Hepatocyte (in vitro differentiated cells): Measurements from ENCODE around the gene TMEM259.

Experiments used
- EZH2 ChIP-seq: fragments of 200-600 bp; sonication (generic); IDR thresholded peaks from 2 replicates; pipeline ENCODE4 v1.6.1; 2016; ENCODE audit warnings: antibody characterized with exemption, mild to moderate bottlenecking, borderline replicate concordance
- EZH2phosphoT487 ChIP-seq: fragments of 200-600 bp; sonication (generic); IDR thresholded peaks from one replicate; pipeline ENCODE4 v1.6.1; 2018; ENCODE audit warnings: antibody characterized with exemption, mild to moderate bottlenecking, low read depth, moderate library complexity; ENCODE audit not compliant: unreplicated experiment, severe bottlenecking
- TF ChIP-seq, protein P1 (sequence below): fragments of 200-600 bp; sonication (generic); IDR thresholded peaks from 2 replicates; pipeline ENCODE4 v1.5.1; 2016; ENCODE audit warnings: antibody characterized with exemption, mild to moderate bottlenecking; ENCODE audit not compliant: poor library complexity

DNA sequence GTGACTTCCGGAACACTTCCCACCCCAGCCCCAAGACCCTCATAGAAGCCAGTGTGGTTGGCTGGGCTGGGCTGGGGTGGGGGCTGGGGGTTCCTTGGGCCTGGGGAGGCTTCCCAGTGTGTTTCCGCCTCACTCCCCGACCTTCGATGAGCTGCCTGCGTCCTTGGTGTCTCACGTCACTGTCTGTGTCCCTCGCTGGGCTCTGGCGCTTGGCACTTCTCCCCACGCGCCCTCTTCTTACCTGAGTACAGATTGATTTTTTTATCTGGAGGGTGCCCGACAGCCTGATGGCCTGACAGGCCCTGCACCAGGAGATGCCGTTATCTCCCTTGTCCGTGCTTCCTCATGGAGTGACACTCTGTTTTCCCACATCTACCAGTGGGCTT is 28.3 kb downstream of the TMEM259 start:
- no peak for TF ChIP-seq EZH2
- TF ChIP-seq, protein P1, sequence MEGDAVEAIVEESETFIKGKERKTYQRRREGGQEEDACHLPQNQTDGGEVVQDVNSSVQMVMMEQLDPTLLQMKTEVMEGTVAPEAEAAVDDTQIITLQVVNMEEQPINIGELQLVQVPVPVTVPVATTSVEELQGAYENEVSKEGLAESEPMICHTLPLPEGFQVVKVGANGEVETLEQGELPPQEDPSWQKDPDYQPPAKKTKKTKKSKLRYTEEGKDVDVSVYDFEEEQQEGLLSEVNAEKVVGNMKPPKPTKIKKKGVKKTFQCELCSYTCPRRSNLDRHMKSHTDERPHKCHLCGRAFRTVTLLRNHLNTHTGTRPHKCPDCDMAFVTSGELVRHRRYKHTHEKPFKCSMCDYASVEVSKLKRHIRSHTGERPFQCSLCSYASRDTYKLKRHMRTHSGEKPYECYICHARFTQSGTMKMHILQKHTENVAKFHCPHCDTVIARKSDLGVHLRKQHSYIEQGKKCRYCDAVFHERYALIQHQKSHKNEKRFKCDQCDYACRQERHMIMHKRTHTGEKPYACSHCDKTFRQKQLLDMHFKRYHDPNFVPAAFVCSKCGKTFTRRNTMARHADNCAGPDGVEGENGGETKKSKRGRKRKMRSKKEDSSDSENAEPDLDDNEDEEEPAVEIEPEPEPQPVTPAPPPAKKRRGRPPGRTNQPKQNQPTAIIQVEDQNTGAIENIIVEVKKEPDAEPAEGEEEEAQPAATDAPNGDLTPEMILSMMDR: no peak
- no peak for TF ChIP-seq EZH2phosphoT487
